ENCODE results near the gene PRR29.

GRCh38 chr17:63966646-63967264 lies 31.4 kb upstream of the PRR29 start:
- TF ChIP-seq CTCF (IDR thresholded peaks at IDR 0.05; ENCODE audit: low read length) (no peak), EZH2 (optimal IDR thresholded peaks at IDR 0.05; ENCODE audit: low read depth, low read length) (no peak)

Measured in MM.1S (cell line).